ENCODE data around the gene APPL2. TPM values are rescaled to one million over a fixed set of nuclear protein-coding genes. Genes with fewer than 3 reads are reported as not detected.

The APPL2 gene
- total RNA-seq, 1 experiment from 2014 or later, result 45.8 TPM

GRCh38 chr12:105141320-105141922 is 94.6 kb downstream of the APPL2 start:
- H3K36me3 Mint-ChIP-seq (ENCODE audit: insufficient read depth, unreplicated experiment), result peaks cover 51% of the 10 kb centered on the region
- H3K4me3 Mint-ChIP-seq (ENCODE audit: low read depth, unreplicated experiment), result no peak overlapping the region
- intact Hi-C loops (cut with micrococcal nuclease; ENCODE audit: unreplicated experiment), result no loop called here
- H3K9me3 Mint-ChIP-seq (ENCODE audit: low read depth, unreplicated experiment), result no peaks in the 10 kb centered on the region
- no peak for DNase-seq
- H3K27ac Mint-ChIP-seq (ENCODE audit: unreplicated experiment), result no peak overlapping the region
- TF ChIP-seq CTCF (IDR thresholded peaks at IDR 0.05; ENCODE audit: unreplicated experiment), result no peak
- no peaks in the 10 kb centered on the region for H3K27me3 Mint-ChIP-seq (ENCODE audit: unreplicated experiment)
- CTCF ChIA-PET, result no interaction called here
- BruUV-seq (replicated peaks), result no TSS peak
- no peaks in the 10 kb centered on the region for H3K4me1 Mint-ChIP-seq (ENCODE audit: low read depth, unreplicated experiment)

GRCh38 chr12:105138248-105138647 is 97.7 kb downstream of the APPL2 start:
- intact Hi-C loops (cut with micrococcal nuclease; ENCODE audit: unreplicated experiment), result no loop called here
- Mint-ChIP-seq H3K4me3 (ENCODE audit: low read depth, unreplicated experiment) (no peak overlapping the region), H3K36me3 (ENCODE audit: insufficient read depth, unreplicated experiment) (peaks cover 49% of the 10 kb centered on the region), H3K9me3 (ENCODE audit: low read depth, unreplicated experiment) (no peaks in the 10 kb centered on the region), H3K27me3 (ENCODE audit: unreplicated experiment) (no peaks in the 10 kb centered on the region), H3K4me1 (ENCODE audit: low read depth, unreplicated experiment) (no peaks in the 10 kb centered on the region), H3K27ac (ENCODE audit: unreplicated experiment) (no peak overlapping the region)
- DNase-seq, result no peak
- no peak for TF ChIP-seq CTCF (IDR thresholded peaks at IDR 0.05; ENCODE audit: unreplicated experiment)
- BruUV-seq (replicated peaks), result no TSS peak
- CTCF ChIA-PET, result no interaction called here

Other genes starting within 250 kb of the APPL2 start
- 22.4 and 24.3 TPM in 2 replicates for gene NOPCHAP1, start 249.9 kb downstream of the APPL2 start, total RNA-seq (2022)
- gene ALDH1L2, start 151.7 kb downstream of the APPL2 start, total RNA-seq (2022), result 16.3 and 19.3 TPM in 2 replicates
- gene WASHC4, start 128.4 kb downstream of the APPL2 start, total RNA-seq (2022), result 70.1 and 73.0 TPM in 2 replicates
- gene C12orf75, start 94.5 kb upstream of the APPL2 start, total RNA-seq (2022), result 336 and 363 TPM in 2 replicates